Measurements from ENCODE around the gene MYO7A. TPM values are rescaled to one million over a fixed set of nuclear protein-coding genes. Genes with fewer than 3 reads are reported as not detected.

The MYO7A gene
- total RNA-seq, 2 donors from 2014 or later: 10.4 to 12.9 TPM

GRCh38 chr11:77140231-77140851, 12.3 kb downstream of the MYO7A start:
- Histone ChIP-seq H3K4me3 (no peak overlapping the region), H3K36me3 (replicated peaks in 1 of 2; ENCODE audit: insufficient read depth in 1 of 2, low read depth in 2 of 2) (no peaks in the 10 kb centered on the region), H3K27ac (peak overlapping the region; percentile 34 to 50 (median 46)), H3K27me3 (no peaks in the 10 kb centered on the region), H3K9me3 (no peaks in the 10 kb centered on the region), H3K4me1 (peaks cover 17% of the 10 kb centered on the region)
- TF ChIP-seq, protein P1, sequence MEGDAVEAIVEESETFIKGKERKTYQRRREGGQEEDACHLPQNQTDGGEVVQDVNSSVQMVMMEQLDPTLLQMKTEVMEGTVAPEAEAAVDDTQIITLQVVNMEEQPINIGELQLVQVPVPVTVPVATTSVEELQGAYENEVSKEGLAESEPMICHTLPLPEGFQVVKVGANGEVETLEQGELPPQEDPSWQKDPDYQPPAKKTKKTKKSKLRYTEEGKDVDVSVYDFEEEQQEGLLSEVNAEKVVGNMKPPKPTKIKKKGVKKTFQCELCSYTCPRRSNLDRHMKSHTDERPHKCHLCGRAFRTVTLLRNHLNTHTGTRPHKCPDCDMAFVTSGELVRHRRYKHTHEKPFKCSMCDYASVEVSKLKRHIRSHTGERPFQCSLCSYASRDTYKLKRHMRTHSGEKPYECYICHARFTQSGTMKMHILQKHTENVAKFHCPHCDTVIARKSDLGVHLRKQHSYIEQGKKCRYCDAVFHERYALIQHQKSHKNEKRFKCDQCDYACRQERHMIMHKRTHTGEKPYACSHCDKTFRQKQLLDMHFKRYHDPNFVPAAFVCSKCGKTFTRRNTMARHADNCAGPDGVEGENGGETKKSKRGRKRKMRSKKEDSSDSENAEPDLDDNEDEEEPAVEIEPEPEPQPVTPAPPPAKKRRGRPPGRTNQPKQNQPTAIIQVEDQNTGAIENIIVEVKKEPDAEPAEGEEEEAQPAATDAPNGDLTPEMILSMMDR (IDR thresholded peaks at IDR 0.05): no peak
- no peak for TF ChIP-seq POLR2A (IDR thresholded peaks at IDR 0.05)
- ATAC-seq (peak; percentile 58), DNase-seq (peak; percentile 37 to 82 (median 48))
- WGBS, 2 donors: 65 to 73% methylated on average over 8 of the region's 8 CpGs
- intact Hi-C loops (cut with DNase I): no loop called here

GRCh38 chr11:77141034-77141433, 13.0 kb downstream of the MYO7A start:
- no peaks in the 10 kb centered on the region for H3K9me3 ChIP-seq
- no peak overlapping the region for H3K4me3 ChIP-seq
- H3K27ac ChIP-seq: peak overlapping the region in 2 of 4 donors; percentile 47 to 50
- H3K4me1 ChIP-seq: peaks cover 17% of the 10 kb centered on the region
- H3K27me3 ChIP-seq: no peaks in the 10 kb centered on the region
- TF ChIP-seq, protein P1 (IDR thresholded peaks at IDR 0.05): no peak
- TF ChIP-seq POLR2A (IDR thresholded peaks at IDR 0.05): no peak
- ATAC-seq (peak; percentile 78), DNase-seq (peak in 1 of 4 donors; percentile 35)
- H3K36me3 ChIP-seq (replicated peaks in 1 of 2; ENCODE audit: insufficient read depth in 1 of 2, low read depth in 2 of 2): no peaks in the 10 kb centered on the region
- WGBS, 2 donors: 78 to 81% methylated on average over 4 of the region's 4 CpGs
- intact Hi-C loops (cut with DNase I): no loop called here

GRCh38 chr11:77141475-77141874, 13.4 kb downstream of the MYO7A start:
- peak overlapping the region in 1 of 4 donors; percentile 47 for H3K27ac ChIP-seq
- peaks cover 17% of the 10 kb centered on the region for H3K4me1 ChIP-seq
- no peaks in the 10 kb centered on the region for H3K9me3 ChIP-seq
- WGBS, 2 donors: 98% methylated on average over 4 of the region's 4 CpGs
- H3K27me3 ChIP-seq: no peaks in the 10 kb centered on the region
- intact Hi-C loops (cut with DNase I): no loop called here
- no peaks in the 10 kb centered on the region for H3K36me3 ChIP-seq (replicated peaks in 1 of 2; ENCODE audit: insufficient read depth in 1 of 2, low read depth in 2 of 2)
- no peak for TF ChIP-seq POLR2A (IDR thresholded peaks at IDR 0.05)
- TF ChIP-seq, protein P1 (IDR thresholded peaks at IDR 0.05): no peak
- DNase-seq (no peak), ATAC-seq (no peak)
- H3K4me3 ChIP-seq: no peak overlapping the region

DNA sequence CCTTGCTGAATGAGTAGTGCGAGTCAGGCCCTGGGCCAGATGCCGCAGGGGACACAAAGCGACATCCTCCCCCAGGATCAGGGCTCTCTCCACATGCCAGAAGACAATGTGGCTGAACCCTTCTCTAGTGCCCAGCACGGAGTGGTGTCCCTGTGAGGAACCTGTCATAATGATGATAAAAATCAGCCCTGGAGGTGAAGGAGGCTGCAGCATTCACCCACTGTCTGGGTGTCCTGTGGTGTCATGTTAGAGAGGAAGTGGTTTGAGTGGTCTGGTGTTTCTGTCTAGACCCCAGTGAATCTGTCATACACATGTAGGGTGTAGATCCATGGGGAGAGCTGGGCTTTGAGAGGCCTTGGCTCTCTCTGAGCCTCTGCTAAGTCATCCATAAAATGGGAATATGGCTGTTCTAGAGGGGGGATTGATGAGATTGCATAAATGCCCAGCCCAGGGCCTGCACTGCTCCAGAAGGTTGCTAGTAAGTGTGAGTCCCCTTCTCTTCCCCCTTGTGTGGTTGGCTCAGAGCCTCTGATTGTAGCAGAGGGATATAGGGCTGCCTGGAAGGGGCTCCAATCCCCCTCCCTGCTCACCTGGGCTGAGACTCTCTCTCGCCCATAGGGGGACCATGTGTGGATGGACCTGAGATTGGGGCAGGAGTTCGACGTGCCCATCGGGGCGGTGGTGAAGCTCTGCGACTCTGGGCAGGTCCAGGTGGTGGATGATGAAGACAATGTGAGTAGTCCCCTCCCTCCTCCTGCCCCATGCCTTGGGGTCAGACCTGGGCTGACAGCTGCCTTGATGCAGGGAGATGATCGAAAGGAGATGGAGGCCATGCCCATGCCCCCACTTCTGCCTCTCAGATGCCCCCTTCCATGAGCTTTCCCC, 14.3 kb downstream of the MYO7A start:
- H3K27me3 ChIP-seq: no peaks in the 10 kb centered on the region
- no peak for DNase-seq
- intact Hi-C loops (cut with DNase I): no loop called here
- ATAC-seq: no peak
- H3K27ac ChIP-seq: no peak overlapping the region
- H3K4me3 ChIP-seq: no peak overlapping the region
- no peak for TF ChIP-seq POLR2A (IDR thresholded peaks at IDR 0.05)
- TF ChIP-seq, protein P1 (IDR thresholded peaks at IDR 0.05): no peak
- no peaks in the 10 kb centered on the region for H3K9me3 ChIP-seq
- peaks cover 17% of the 10 kb centered on the region for H3K4me1 ChIP-seq
- 90 to 91% methylated on average over 8 to 11 of the region's 11 CpGs for WGBS, 2 donors
- H3K36me3 ChIP-seq (replicated peaks in 1 of 2; ENCODE audit: insufficient read depth in 1 of 2, low read depth in 2 of 2): no peaks in the 10 kb centered on the region

All from body of pancreas (tissue), 4 donors.